Measurements from ENCODE around the gene ACTA2.

The ACTA2 gene

GRCh38 chr10:88974446-88975376 is 22.1 kb upstream of the ACTA2 start:
- Histone ChIP-seq H4K8ac (ENCODE audit: low read depth, low read length) (no peak overlapping the region), H3K4me3 (ENCODE audit: low read length) (no peak overlapping the region), H2BK15ac (replicated peaks; ENCODE audit: low read depth) (no peak overlapping the region), H3K79me2 (ENCODE audit: control insufficient read depth, insufficient read depth, low read length) (no peaks in the 10 kb centered on the region), H3K9ac (ENCODE audit: low read length) (no peak overlapping the region), H3K27me3 (ENCODE audit: insufficient read depth, low read length, poor library complexity) (no peaks in the 10 kb centered on the region), H2BK120ac (ENCODE audit: low read depth, low read length) (no peak overlapping the region), H3K27ac (ENCODE audit: low read depth, low read length) (no peak overlapping the region), H3K56ac (ENCODE audit: low read length) (no peak overlapping the region), H3K36me3 (ENCODE audit: control insufficient read depth, insufficient read depth, low read length) (no peaks in the 10 kb centered on the region), H3K18ac (ENCODE audit: low read length) (no peak overlapping the region), H3K4me1 (ENCODE audit: control insufficient read depth, low read depth, low read length) (no peaks in the 10 kb centered on the region), H4K5ac (ENCODE audit: low read length) (no peak overlapping the region), H3K4me2 (ENCODE audit: low read length) (no peak overlapping the region), H2AK5ac (ENCODE audit: low read length) (no peak overlapping the region), H3K79me1 (ENCODE audit: low read length) (no peaks in the 10 kb centered on the region), H3K4ac (ENCODE audit: low read depth, low read length) (no peak overlapping the region), H3K23ac (ENCODE audit: low read length) (no peak overlapping the region), H2BK5ac (ENCODE audit: low read length) (no peak overlapping the region)
- DNase-seq, result no peak
- no CpG with 5 or more reads among the region's 7 CpGs for WGBS (ENCODE audit: extremely low coverage, insufficient coverage, low lambda C conversion rate)

- Histone ChIP-seq H2AK5ac (ENCODE audit: low read length) (no peak overlapping the region), H2BK120ac (ENCODE audit: low read depth, low read length) (no peak overlapping the region), H3K18ac (ENCODE audit: low read length) (no peak overlapping the region), H3K56ac (ENCODE audit: low read length) (no peak overlapping the region), H3K4me3 (ENCODE audit: low read length) (no peak overlapping the region), H2BK5ac (ENCODE audit: low read length) (no peak overlapping the region), H3K9ac (ENCODE audit: low read length) (no peak overlapping the region), H3K27me3 (ENCODE audit: insufficient read depth, low read length, poor library complexity) (no peaks in the 10 kb centered on the region), H3K36me3 (ENCODE audit: control insufficient read depth, insufficient read depth, low read length) (no peaks in the 10 kb centered on the region), H3K79me2 (ENCODE audit: control insufficient read depth, insufficient read depth, low read length) (no peaks in the 10 kb centered on the region), H3K23ac (ENCODE audit: low read length) (no peak overlapping the region), H3K4me1 (ENCODE audit: control insufficient read depth, low read depth, low read length) (no peaks in the 10 kb centered on the region), H2BK15ac (replicated peaks; ENCODE audit: low read depth) (no peak overlapping the region), H4K5ac (ENCODE audit: low read length) (no peak overlapping the region), H3K79me1 (ENCODE audit: low read length) (no peaks in the 10 kb centered on the region), H3K4me2 (ENCODE audit: low read length) (no peak overlapping the region), H4K8ac (ENCODE audit: low read depth, low read length) (no peak overlapping the region), H3K4ac (ENCODE audit: low read depth, low read length) (no peak overlapping the region), H3K27ac (ENCODE audit: low read depth, low read length) (no peak overlapping the region)
- no peak for DNase-seq
- WGBS (ENCODE audit: extremely low coverage, insufficient coverage, low lambda C conversion rate), result no CpG with 5 or more reads among the region's 3 CpGs
Measured at GRCh38 chr10:88974012-88974411, 21.4 kb upstream of the ACTA2 start.

- H2BK15ac ChIP-seq (replicated peaks; ENCODE audit: low read depth), result no peak overlapping the region
- no peaks in the 10 kb centered on the region for H3K4me1 ChIP-seq (ENCODE audit: control insufficient read depth, low read depth, low read length)
- no peaks in the 10 kb centered on the region for H3K79me2 ChIP-seq (ENCODE audit: control insufficient read depth, insufficient read depth, low read length)
- H3K27ac ChIP-seq (ENCODE audit: low read depth, low read length), result no peak overlapping the region
- no peak overlapping the region for H2BK120ac ChIP-seq (ENCODE audit: low read depth, low read length)
- no peaks in the 10 kb centered on the region for H3K27me3 ChIP-seq (ENCODE audit: insufficient read depth, low read length, poor library complexity)
- no peak overlapping the region for H3K4me3 ChIP-seq (ENCODE audit: low read length)
- no peak overlapping the region for H2AK5ac ChIP-seq (ENCODE audit: low read length)
- no peak overlapping the region for H3K56ac ChIP-seq (ENCODE audit: low read length)
- H3K36me3 ChIP-seq (ENCODE audit: control insufficient read depth, insufficient read depth, low read length), result no peaks in the 10 kb centered on the region
- H3K4me2 ChIP-seq (ENCODE audit: low read length), result no peak overlapping the region
- H3K4ac ChIP-seq (ENCODE audit: low read depth, low read length), result no peak overlapping the region
- WGBS (ENCODE audit: extremely low coverage, insufficient coverage, low lambda C conversion rate), result no CpG with 5 or more reads among the region's 5 CpGs
- no peak for DNase-seq
- no peak overlapping the region for H4K5ac ChIP-seq (ENCODE audit: low read length)
- no peak overlapping the region for H4K8ac ChIP-seq (ENCODE audit: low read depth, low read length)
- H3K18ac ChIP-seq (ENCODE audit: low read length), result no peak overlapping the region
- H2BK5ac ChIP-seq (ENCODE audit: low read length), result no peak overlapping the region
- no peaks in the 10 kb centered on the region for H3K79me1 ChIP-seq (ENCODE audit: low read length)
- H3K23ac ChIP-seq (ENCODE audit: low read length), result no peak overlapping the region
- H3K9ac ChIP-seq (ENCODE audit: low read length), result no peak overlapping the region
Measured at GRCh38 chr10:88971221-88972061, 18.9 kb upstream of the ACTA2 start.

GRCh38 chr10:88968391-88968790 is 15.8 kb upstream of the ACTA2 start:
- no peak overlapping the region for H3K4me3 ChIP-seq (ENCODE audit: low read length)
- H2BK5ac ChIP-seq (ENCODE audit: low read length), result no peak overlapping the region
- no peak overlapping the region for H3K4me2 ChIP-seq (ENCODE audit: low read length)
- H3K23ac ChIP-seq (ENCODE audit: low read length), result no peak overlapping the region
- no peak overlapping the region for H2BK15ac ChIP-seq (replicated peaks; ENCODE audit: low read depth)
- no peak overlapping the region for H3K4ac ChIP-seq (ENCODE audit: low read depth, low read length)
- no peak overlapping the region for H4K8ac ChIP-seq (ENCODE audit: low read depth, low read length)
- H2BK120ac ChIP-seq (ENCODE audit: low read depth, low read length), result no peak overlapping the region
- no peak overlapping the region for H4K5ac ChIP-seq (ENCODE audit: low read length)
- H3K27ac ChIP-seq (ENCODE audit: low read depth, low read length), result no peak overlapping the region
- no CpG with 5 or more reads among the region's 2 CpGs for WGBS (ENCODE audit: extremely low coverage, insufficient coverage, low lambda C conversion rate)
- no peak overlapping the region for H3K56ac ChIP-seq (ENCODE audit: low read length)
- H3K79me2 ChIP-seq (ENCODE audit: control insufficient read depth, insufficient read depth, low read length), result no peaks in the 10 kb centered on the region
- no peak overlapping the region for H3K9ac ChIP-seq (ENCODE audit: low read length)
- H3K18ac ChIP-seq (ENCODE audit: low read length), result no peak overlapping the region
- no peak overlapping the region for H2AK5ac ChIP-seq (ENCODE audit: low read length)
- no peaks in the 10 kb centered on the region for H3K79me1 ChIP-seq (ENCODE audit: low read length)
- no peaks in the 10 kb centered on the region for H3K4me1 ChIP-seq (ENCODE audit: control insufficient read depth, low read depth, low read length)
- no peaks in the 10 kb centered on the region for H3K36me3 ChIP-seq (ENCODE audit: control insufficient read depth, insufficient read depth, low read length)
- DNase-seq, result no peak
- H3K27me3 ChIP-seq (ENCODE audit: insufficient read depth, low read length, poor library complexity), result no peaks in the 10 kb centered on the region

GRCh38 chr10:88966797-88967196 is 14.2 kb upstream of the ACTA2 start:
- Histone ChIP-seq H2AK5ac (ENCODE audit: low read length) (no peak overlapping the region), H3K4me1 (ENCODE audit: control insufficient read depth, low read depth, low read length) (no peaks in the 10 kb centered on the region), H2BK15ac (replicated peaks; ENCODE audit: low read depth) (no peak overlapping the region), H3K36me3 (ENCODE audit: control insufficient read depth, insufficient read depth, low read length) (no peaks in the 10 kb centered on the region), H3K56ac (ENCODE audit: low read length) (no peak overlapping the region), H2BK5ac (ENCODE audit: low read length) (no peak overlapping the region), H4K5ac (ENCODE audit: low read length) (no peak overlapping the region), H4K8ac (ENCODE audit: low read depth, low read length) (no peak overlapping the region), H3K9ac (ENCODE audit: low read length) (no peak overlapping the region), H2BK120ac (ENCODE audit: low read depth, low read length) (no peak overlapping the region), H3K4ac (ENCODE audit: low read depth, low read length) (no peak overlapping the region), H3K4me2 (ENCODE audit: low read length) (no peak overlapping the region), H3K27ac (ENCODE audit: low read depth, low read length) (no peak overlapping the region), H3K4me3 (ENCODE audit: low read length) (no peak overlapping the region), H3K23ac (ENCODE audit: low read length) (no peak overlapping the region), H3K79me1 (ENCODE audit: low read length) (no peaks in the 10 kb centered on the region), H3K18ac (ENCODE audit: low read length) (no peak overlapping the region), H3K79me2 (ENCODE audit: control insufficient read depth, insufficient read depth, low read length) (no peaks in the 10 kb centered on the region), H3K27me3 (ENCODE audit: insufficient read depth, low read length, poor library complexity) (no peaks in the 10 kb centered on the region)
- WGBS (ENCODE audit: extremely low coverage, insufficient coverage, low lambda C conversion rate), result no CpG with 5 or more reads among the region's 3 CpGs
- DNase-seq, result no peak

Data from mesendoderm (in vitro differentiated cells).